Pulmonary artery endothelial cell (primary cell): Measurements from ENCODE around the gene IMPA2. TPM values are rescaled to one million over a fixed set of nuclear protein-coding genes. Genes with fewer than 3 reads are reported as not detected.
"Not testable (repeated sequence)": the region's sequence is repeated elsewhere in the genome, so short reads cannot be mapped to it uniquely, and the experiment has no call there.

Experiments
- DNase-seq: peaks from one replicate; pipeline ENCODE4 v3.0.0-alpha.2; 2011; ENCODE audit warnings: low read depth, low spot score
- total RNA-seq: library from RNA; depleted of rRNA; stranded (reverse); fragments of >200 nt; gene quantifications from 2 replicates; pipeline ENCODE4 v1.2.3, GENCODE V29; 2014

The IMPA2 gene
- total RNA-seq, 1 donor from 2014 or later, result 6.7 TPM

- DNase-seq, result no peak
Measured at GRCh38 chr18:12046751-12047335, 65.5 kb downstream of the IMPA2 start.

GRCh38 chr18:12048010-12048826 lies 66.9 kb downstream of the IMPA2 start:
- no peak for DNase-seq

- no peak for DNase-seq
Measured at GRCh38 chr18:12048827-12049175, 67.5 kb downstream of the IMPA2 start.

GRCh38 chr18:12049978-12050811 lies 68.9 kb downstream of the IMPA2 start:
- no peak for DNase-seq

- no peak for DNase-seq
Measured at GRCh38 chr18:12052866-12053265, 71.6 kb downstream of the IMPA2 start.

GRCh38 chr18:12053289-12053688 lies 72.0 kb downstream of the IMPA2 start:
- no peak for DNase-seq

GRCh38 chr18:12056034-12056883 lies 75.0 kb downstream of the IMPA2 start:
- DNase-seq, result no peak

- no peak for DNase-seq
Measured at GRCh38 chr18:12056884-12057402, 75.6 kb downstream of the IMPA2 start.

GRCh38 chr18:12057419-12058039 lies 76.2 kb downstream of the IMPA2 start:
- no peak for DNase-seq

GRCh38 chr18:12059334-12060181 lies 78.3 kb downstream of the IMPA2 start:
- no peak for DNase-seq

- DNase-seq, result no peak
Measured at GRCh38 chr18:12060182-12060870, 79.0 kb downstream of the IMPA2 start.

- no peak for DNase-seq
Measured at GRCh38 chr18:12061685-12062084, 80.4 kb downstream of the IMPA2 start.

GRCh38 chr18:12062974-12063373 lies 81.7 kb downstream of the IMPA2 start:
- no peak for DNase-seq

GRCh38 chr18:12064086-12064763 lies 82.9 kb downstream of the IMPA2 start:
- DNase-seq, result no peak

- no peak for DNase-seq
Measured at GRCh38 chr18:12065397-12065796, 84.1 kb downstream of the IMPA2 start.

GRCh38 chr18:12066910-12067511 lies 85.7 kb downstream of the IMPA2 start:
- DNase-seq, result no peak

GRCh38 chr18:12067671-12068070 lies 86.4 kb downstream of the IMPA2 start:
- DNase-seq, result no peak

- DNase-seq, result not testable (repeated sequence)
Measured at GRCh38 chr18:12068316-12068949, 87.1 kb downstream of the IMPA2 start.
